Hematopoietic multipotent progenitor cell treated with erythropoietin and hydrocortisone succinate and interleukin-3 and kit ligand, for 4 days (in vitro differentiated cells): Measurements from ENCODE around the gene P4HA3.

ENCODE experiments used
- DNase-seq: peaks from one replicate; pipeline ENCODE4 v3.0.0-alpha.2; 2015

P4HA3 gene

GRCh38 chr11:74262725-74263124 is 48.7 kb downstream of the P4HA3 start:
- DNase-seq, result no peak

GRCh38 chr11:74257959-74258553 is 53.4 kb downstream of the P4HA3 start:
- no peak for DNase-seq

GRCh38 chr11:74256378-74257133 is 54.9 kb downstream of the P4HA3 start:
- DNase-seq, result peak; percentile 19

GRCh38 chr11:74255741-74256375 is 55.6 kb downstream of the P4HA3 start:
- peak; percentile 86 for DNase-seq

GRCh38 chr11:74253361-74253760 is 58.1 kb downstream of the P4HA3 start:
- no peak for DNase-seq

- DNase-seq, result no peak
These were observed 61.9 kb downstream of the P4HA3 start for GRCh38 chr11:74249496-74249895.

GRCh38 chr11:74248469-74248868 is 63.0 kb downstream of the P4HA3 start:
- no peak for DNase-seq

- DNase-seq, result no peak
These were observed 73.2 kb downstream of the P4HA3 start for GRCh38 chr11:74238243-74238642.

- DNase-seq, result no peak
These were observed 73.9 kb downstream of the P4HA3 start for GRCh38 chr11:74237541-74237940.

GRCh38 chr11:74235121-74235520 is 76.3 kb downstream of the P4HA3 start:
- no peak for DNase-seq

- no peak for DNase-seq
These were observed 77.8 kb downstream of the P4HA3 start for GRCh38 chr11:74233683-74234082.

- DNase-seq, result no peak
These were observed 79.0 kb downstream of the P4HA3 start for GRCh38 chr11:74232311-74232950.

GRCh38 chr11:74226907-74227306 is 84.5 kb downstream of the P4HA3 start:
- DNase-seq, result peak; percentile 14

GRCh38 chr11:74225565-74225964 is 85.9 kb downstream of the P4HA3 start:
- no peak for DNase-seq

- DNase-seq, result no peak
These were observed 89.6 kb downstream of the P4HA3 start for GRCh38 chr11:74221816-74222215.

- DNase-seq, result no peak
These were observed 91.1 kb downstream of the P4HA3 start for GRCh38 chr11:74220376-74220775.
